ENCODE measurements around the gene GET3.
A peak's percentile ranks its signal among the peaks of the same experiment; 100 is the strongest.

The GET3 gene

GRCh38 chr19:12788682-12789097 is 51.4 kb downstream of the GET3 start:
- H3K4me2 ChIP-seq (ENCODE audit: low read length): peak overlapping the region; percentile 93
- H3K9me3 ChIP-seq (ENCODE audit: control insufficient read depth, insufficient read depth, low read length): no peaks in the 10 kb centered on the region
- H3K4me1 ChIP-seq (ENCODE audit: control insufficient read depth, low read length): peaks cover 67% of the 10 kb centered on the region

GRCh38 chr19:12789098-12789903 is 52.0 kb downstream of the GET3 start:
- H3K4me3 ChIP-seq (ENCODE audit: low read length): peak overlapping the region; percentile 79
- H3K79me2 ChIP-seq (ENCODE audit: control insufficient read depth, low read length): peaks cover 29% of the 10 kb centered on the region
- peaks cover 6% of the 10 kb centered on the region; the same call in 1 of the 2 replicates for H3K36me3 ChIP-seq (ENCODE audit: control insufficient read depth, low read length)
- peaks cover 67% of the 10 kb centered on the region for H3K4me1 ChIP-seq (ENCODE audit: control insufficient read depth, low read length)
- no peaks in the 10 kb centered on the region for H3K27me3 ChIP-seq (ENCODE audit: control insufficient read depth, low read length)
- H3K27ac ChIP-seq (ENCODE audit: low read depth, low read length): peak overlapping the region; percentile 84
- H3F3A ChIP-seq (ENCODE audit: control insufficient read depth, insufficient read depth): peaks cover 39% of the 10 kb centered on the region
- no peaks in the 10 kb centered on the region for H4K20me1 ChIP-seq (ENCODE audit: control insufficient read depth, insufficient read depth, low read depth, low read length)
- TF ChIP-seq CTCF (IDR thresholded peaks at IDR 0.05; ENCODE audit: low read depth, low read length, poor library complexity, severe bottlenecking) (no peak), EZH2phosphoT487 (IDR thresholded peaks at IDR 0.05; ENCODE audit: borderline replicate concordance, low read length) (no peak)
- H3K9me2 ChIP-seq (replicated peaks; ENCODE audit: control insufficient read depth, low read length): no peaks in the 10 kb centered on the region
- H3K9me3 ChIP-seq (ENCODE audit: control insufficient read depth, insufficient read depth, low read length): no peaks in the 10 kb centered on the region
- H3K4me2 ChIP-seq (ENCODE audit: low read length): peak overlapping the region; percentile 93

More at GRCh38 chr19:12788682-12789097, 51.4 kb downstream of the GET3 start:
- peak overlapping the region; percentile 84 for H3K27ac ChIP-seq (ENCODE audit: low read depth, low read length)
- no peaks in the 10 kb centered on the region for H4K20me1 ChIP-seq (ENCODE audit: control insufficient read depth, insufficient read depth, low read depth, low read length)
- H3K79me2 ChIP-seq (ENCODE audit: control insufficient read depth, low read length): peaks cover 29% of the 10 kb centered on the region
- H3K4me3 ChIP-seq (ENCODE audit: low read length): peak overlapping the region; percentile 79
- H3K9me2 ChIP-seq (replicated peaks; ENCODE audit: control insufficient read depth, low read length): no peaks in the 10 kb centered on the region
- TF ChIP-seq CTCF (IDR thresholded peaks at IDR 0.05; ENCODE audit: low read depth, low read length, poor library complexity, severe bottlenecking) (peak; percentile 19), EZH2phosphoT487 (IDR thresholded peaks at IDR 0.05; ENCODE audit: borderline replicate concordance, low read length) (no peak)
- H3K36me3 ChIP-seq (ENCODE audit: control insufficient read depth, low read length): peaks cover 6% of the 10 kb centered on the region; the same call in 1 of the 2 replicates
- H3K27me3 ChIP-seq (ENCODE audit: control insufficient read depth, low read length): no peaks in the 10 kb centered on the region
- H3F3A ChIP-seq (ENCODE audit: control insufficient read depth, insufficient read depth): peaks cover 40% of the 10 kb centered on the region

- Histone ChIP-seq H3K27ac (ENCODE audit: low read depth, low read length) (peak overlapping the region; percentile 84), H4K20me1 (ENCODE audit: control insufficient read depth, insufficient read depth, low read depth, low read length) (no peaks in the 10 kb centered on the region), H3F3A (ENCODE audit: control insufficient read depth, insufficient read depth) (peaks cover 34% of the 10 kb centered on the region), H3K4me2 (ENCODE audit: low read length) (peak overlapping the region; percentile 93), H3K4me1 (ENCODE audit: control insufficient read depth, low read length) (peaks cover 63% of the 10 kb centered on the region), H3K79me2 (ENCODE audit: control insufficient read depth, low read length) (peaks cover 29% of the 10 kb centered on the region), H3K36me3 (ENCODE audit: control insufficient read depth, low read length) (peaks cover 6% of the 10 kb centered on the region; the same call in 1 of the 2 replicates), H3K27me3 (ENCODE audit: control insufficient read depth, low read length) (no peaks in the 10 kb centered on the region), H3K4me3 (ENCODE audit: low read length) (peak overlapping the region; percentile 79), H3K9me2 (replicated peaks; ENCODE audit: control insufficient read depth, low read length) (no peaks in the 10 kb centered on the region), H3K9me3 (ENCODE audit: control insufficient read depth, insufficient read depth, low read length) (no peaks in the 10 kb centered on the region)
- TF ChIP-seq EZH2phosphoT487 (IDR thresholded peaks at IDR 0.05; ENCODE audit: borderline replicate concordance, low read length) (no peak), CTCF (IDR thresholded peaks at IDR 0.05; ENCODE audit: low read depth, low read length, poor library complexity, severe bottlenecking) (no peak)
Measured at GRCh38 chr19:12789904-12790619, 52.8 kb downstream of the GET3 start.

All from DOHH2 (cell line).